Activated T-helper 17 cell treated with anti-CD3 and anti-CD28 coated beads, Interleukin-2, amount 50 U/mL, for 72 hours (primary cell): Measurements from ENCODE around the gene EREG. TPM values are rescaled to one million over a fixed set of nuclear protein-coding genes. Genes with fewer than 3 reads are reported as not detected.

Experiments
- ATAC-seq: fragments of 150-1000 bp; cut with Tn5 transposase; replicated peaks from 2 replicates; pipeline ENCODE4 v1.10.0; 2021; ENCODE audit warnings: mild to moderate bottlenecking, moderate library complexity
- H3K27ac Mint-ChIP-seq: one replicate; pipeline ENCODE4 v1.8.0; 2022; ENCODE audit warnings: mixed read lengths
- H3K27me3 Mint-ChIP-seq: one replicate; pipeline ENCODE4 v1.8.0; 2022; ENCODE audit warnings: mixed read lengths
- H3K36me3 Mint-ChIP-seq: one replicate; pipeline ENCODE4 v1.8.0; 2022; ENCODE audit warnings: low read depth, mild to moderate bottlenecking, mixed read lengths
- H3K4me1 Mint-ChIP-seq: one replicate; pipeline ENCODE4 v1.8.0; 2022; ENCODE audit warnings: mixed read lengths
- H3K4me3 Mint-ChIP-seq: one replicate; pipeline ENCODE4 v1.8.0; 2022; ENCODE audit warnings: mild to moderate bottlenecking, mixed read lengths
- H3K9me3 Mint-ChIP-seq: one replicate; pipeline ENCODE4 v1.8.0; 2022; ENCODE audit warnings: mixed read lengths
- total RNA-seq, 2 donors: library from RNA; stranded (reverse); gene quantifications; one replicate each; pipeline ENCODE4 v1.2.3, GENCODE V29; 2022

EREG gene
- total RNA-seq, 2 donors from 2014 or later: not detected

DNA sequence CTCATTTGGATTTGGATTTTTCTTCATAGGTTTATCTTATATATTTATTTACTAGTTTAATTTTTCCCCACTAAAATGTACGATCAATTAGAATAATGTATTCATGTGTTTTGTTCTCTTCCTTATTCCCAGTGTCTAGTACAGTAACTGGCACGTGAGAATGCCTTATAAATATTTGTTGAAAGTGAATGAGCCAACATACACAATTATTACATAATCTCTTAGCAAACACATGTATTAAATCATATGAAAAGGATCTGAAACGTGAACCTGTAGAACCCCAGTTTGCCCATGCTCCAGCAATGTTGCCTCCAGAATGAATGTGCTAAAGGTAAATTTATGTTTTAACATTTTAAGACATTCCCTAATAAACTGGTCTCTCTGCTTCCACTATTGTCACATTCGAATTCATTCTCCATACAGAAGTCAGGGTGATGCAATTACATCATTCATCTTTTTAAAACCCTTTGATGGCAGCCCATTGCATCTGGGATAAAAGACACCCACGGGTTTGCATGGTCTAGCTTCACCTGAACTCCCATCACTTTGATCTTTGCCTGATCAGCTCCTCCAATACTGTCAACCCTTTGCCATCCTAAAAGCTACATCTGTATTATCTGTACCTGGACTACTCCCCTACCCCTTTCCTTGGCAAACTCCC lies 49.3 kb downstream of the EREG start:
- peaks cover 18% of the 10 kb centered on the region for H3K27me3 Mint-ChIP-seq
- no peaks in the 10 kb centered on the region for H3K4me1 Mint-ChIP-seq
- no peak for ATAC-seq
- no peaks in the 10 kb centered on the region for H3K36me3 Mint-ChIP-seq
- no peak overlapping the region for H3K4me3 Mint-ChIP-seq
- H3K27ac Mint-ChIP-seq: no peak overlapping the region
- no peaks in the 10 kb centered on the region for H3K9me3 Mint-ChIP-seq

DNA sequence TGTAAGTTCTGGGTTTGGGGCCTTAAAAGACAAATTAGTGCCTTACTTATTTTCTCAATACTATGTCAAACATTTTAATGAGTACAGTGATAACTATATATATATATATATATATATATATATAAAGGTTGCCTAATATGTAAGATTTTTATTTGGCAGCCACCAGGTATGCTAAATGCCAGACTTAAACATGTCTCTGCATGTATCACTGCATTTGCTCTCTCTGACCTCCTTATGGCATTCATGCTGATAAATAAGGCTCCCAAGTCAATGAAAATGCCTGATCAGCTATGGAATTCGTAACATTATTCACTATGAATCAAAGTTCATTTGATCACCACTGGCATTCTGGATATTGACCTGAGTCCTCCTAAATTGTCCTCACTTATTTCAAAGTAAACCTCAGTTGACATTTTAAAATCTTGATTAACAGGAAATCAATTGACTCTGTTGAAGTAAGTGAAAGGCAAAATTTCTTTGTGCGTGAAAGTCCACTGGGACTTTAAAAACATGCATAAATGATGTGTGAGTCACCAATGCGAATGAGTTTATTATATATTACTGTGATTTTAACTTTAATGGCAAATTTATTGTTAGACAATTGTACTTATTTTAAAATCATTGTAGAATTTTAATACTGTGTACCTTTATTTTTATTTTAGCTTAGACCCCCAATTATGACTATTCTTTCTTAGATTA lies 50.8 kb downstream of the EREG start:
- no peaks in the 10 kb centered on the region for H3K4me1 Mint-ChIP-seq
- no peak for ATAC-seq
- H3K27ac Mint-ChIP-seq: no peak overlapping the region
- no peaks in the 10 kb centered on the region for H3K36me3 Mint-ChIP-seq
- peaks cover 18% of the 10 kb centered on the region for H3K27me3 Mint-ChIP-seq
- no peaks in the 10 kb centered on the region for H3K9me3 Mint-ChIP-seq
- H3K4me3 Mint-ChIP-seq: no peak overlapping the region

DNA sequence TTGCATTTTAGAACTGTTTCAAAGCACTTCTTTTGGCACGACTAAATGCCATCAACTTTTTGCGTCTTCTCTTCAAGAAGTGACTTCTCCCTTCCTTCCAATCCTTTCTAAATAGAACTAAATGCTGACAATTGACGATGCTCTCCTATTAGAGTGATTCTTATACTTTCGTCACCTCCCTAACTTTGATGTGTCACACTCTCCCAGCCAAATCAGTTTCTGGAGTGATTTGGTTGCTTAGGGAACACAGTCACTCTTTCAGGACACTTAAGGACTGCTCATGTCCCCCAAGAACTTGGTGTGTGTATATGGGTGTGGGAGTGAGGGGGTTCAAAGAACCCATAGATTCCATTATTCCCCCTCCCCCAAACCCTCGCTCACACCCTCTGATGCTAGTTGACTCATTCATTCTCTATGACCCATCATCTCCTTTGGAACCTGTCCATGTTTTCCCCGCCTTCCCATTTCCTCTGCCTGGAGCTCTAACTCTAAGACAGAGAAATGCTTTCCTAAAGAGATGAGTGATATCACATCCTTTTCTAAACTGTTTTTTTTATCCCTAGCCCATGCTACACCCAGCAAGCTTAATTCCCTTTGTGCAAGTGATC lies 53.2 kb downstream of the EREG start:
- H3K9me3 Mint-ChIP-seq: no peaks in the 10 kb centered on the region
- no peaks in the 10 kb centered on the region for H3K36me3 Mint-ChIP-seq
- H3K27me3 Mint-ChIP-seq: peaks cover 22% of the 10 kb centered on the region
- H3K27ac Mint-ChIP-seq: no peak overlapping the region
- H3K4me3 Mint-ChIP-seq: no peak overlapping the region
- H3K4me1 Mint-ChIP-seq: no peaks in the 10 kb centered on the region
- no peak for ATAC-seq

DNA sequence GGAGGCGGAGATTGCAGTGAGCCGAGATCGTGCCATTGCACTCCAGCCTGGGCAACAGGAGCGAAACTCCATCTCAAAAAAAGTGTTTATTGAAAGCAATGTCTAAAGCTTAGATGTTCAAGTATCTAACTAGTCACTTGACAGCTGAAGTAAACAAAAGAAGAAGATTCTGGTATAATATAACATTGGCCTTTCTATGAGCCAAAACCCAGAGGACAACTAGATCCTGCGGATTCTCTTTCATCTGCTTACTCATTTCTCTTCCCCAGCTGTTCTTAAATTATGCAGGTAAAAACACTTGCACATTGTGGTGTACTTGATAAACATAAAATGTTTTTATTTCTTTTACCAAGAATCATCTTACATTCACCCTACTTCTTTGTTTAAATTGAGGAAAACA lies 55.9 kb downstream of the EREG start:
- Mint-ChIP-seq H3K4me3 (no peak overlapping the region), H3K4me1 (no peaks in the 10 kb centered on the region), H3K36me3 (no peaks in the 10 kb centered on the region), H3K27ac (no peak overlapping the region), H3K27me3 (peaks cover 26% of the 10 kb centered on the region), H3K9me3 (no peaks in the 10 kb centered on the region)
- ATAC-seq: no peak

DNA sequence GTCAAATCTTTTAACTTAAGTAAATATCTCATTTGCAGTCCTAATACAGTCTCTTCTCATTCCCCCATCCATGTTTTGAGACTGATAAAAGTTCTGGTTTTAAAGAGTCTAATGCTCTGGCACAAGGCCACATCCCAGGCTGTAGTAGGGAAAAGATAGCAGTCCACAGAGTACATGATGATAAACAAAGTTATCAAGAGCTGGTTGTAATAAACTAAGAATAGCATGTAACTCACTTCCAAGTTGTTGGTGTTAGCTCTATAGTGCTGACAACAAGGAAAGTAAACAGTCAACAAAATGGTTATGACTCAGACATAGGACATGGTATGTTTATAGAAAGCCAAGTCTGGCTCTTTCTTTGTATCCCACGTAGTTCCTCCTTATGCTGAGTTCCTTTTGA lies 58.2 kb downstream of the EREG start:
- H3K27ac Mint-ChIP-seq: no peak overlapping the region
- H3K9me3 Mint-ChIP-seq: no peaks in the 10 kb centered on the region
- H3K4me3 Mint-ChIP-seq: no peak overlapping the region
- no peaks in the 10 kb centered on the region for H3K4me1 Mint-ChIP-seq
- H3K36me3 Mint-ChIP-seq: no peaks in the 10 kb centered on the region
- peaks cover 15% of the 10 kb centered on the region for H3K27me3 Mint-ChIP-seq
- no peak for ATAC-seq

DNA sequence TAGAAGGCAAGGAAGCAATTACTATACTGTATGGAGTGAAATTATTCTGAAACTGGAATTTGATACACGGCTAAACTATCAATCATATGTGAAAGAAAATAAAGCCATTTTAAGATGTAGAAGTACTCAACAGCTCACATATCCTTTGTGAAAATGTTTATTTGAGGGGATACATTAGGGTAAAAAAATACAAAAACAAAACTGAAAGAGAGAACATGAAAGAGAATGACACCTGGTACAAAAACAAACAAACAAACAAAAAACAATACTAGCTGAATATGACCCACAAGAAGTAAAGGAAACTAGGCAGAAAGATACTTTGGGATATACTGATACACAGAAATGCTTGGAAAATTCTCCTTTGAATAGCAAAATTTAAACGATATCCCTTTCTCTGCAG lies 59.2 kb downstream of the EREG start:
- H3K4me1 Mint-ChIP-seq: no peaks in the 10 kb centered on the region
- no peaks in the 10 kb centered on the region for H3K36me3 Mint-ChIP-seq
- H3K27me3 Mint-ChIP-seq: peaks cover 9% of the 10 kb centered on the region
- no peak overlapping the region for H3K4me3 Mint-ChIP-seq
- H3K9me3 Mint-ChIP-seq: no peaks in the 10 kb centered on the region
- no peak overlapping the region for H3K27ac Mint-ChIP-seq
- no peak for ATAC-seq

DNA sequence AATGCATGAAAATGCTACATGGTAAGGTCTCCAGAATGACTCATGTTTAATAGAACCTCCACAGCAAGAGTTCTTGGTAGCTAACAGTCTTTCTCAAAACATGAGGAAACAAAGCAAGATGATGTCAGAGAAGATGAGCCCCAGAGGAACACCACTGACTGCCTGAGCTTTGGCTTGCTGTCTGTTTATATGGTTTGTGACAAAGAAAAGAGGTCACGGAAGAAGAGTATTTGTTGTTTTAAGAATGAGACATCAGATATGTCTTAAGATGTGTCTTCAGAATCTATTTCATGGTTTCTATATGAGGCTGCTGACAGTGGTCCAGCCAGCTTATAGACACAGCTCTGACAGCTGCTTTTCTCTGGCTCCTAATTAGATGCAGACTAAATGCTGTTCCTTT lies 61.2 kb downstream of the EREG start:
- peak; percentile 76 for ATAC-seq
- H3K9me3 Mint-ChIP-seq: no peaks in the 10 kb centered on the region
- peaks cover 7% of the 10 kb centered on the region for H3K27me3 Mint-ChIP-seq
- no peak overlapping the region for H3K27ac Mint-ChIP-seq
- no peaks in the 10 kb centered on the region for H3K4me1 Mint-ChIP-seq
- H3K4me3 Mint-ChIP-seq: no peak overlapping the region
- no peaks in the 10 kb centered on the region for H3K36me3 Mint-ChIP-seq

DNA sequence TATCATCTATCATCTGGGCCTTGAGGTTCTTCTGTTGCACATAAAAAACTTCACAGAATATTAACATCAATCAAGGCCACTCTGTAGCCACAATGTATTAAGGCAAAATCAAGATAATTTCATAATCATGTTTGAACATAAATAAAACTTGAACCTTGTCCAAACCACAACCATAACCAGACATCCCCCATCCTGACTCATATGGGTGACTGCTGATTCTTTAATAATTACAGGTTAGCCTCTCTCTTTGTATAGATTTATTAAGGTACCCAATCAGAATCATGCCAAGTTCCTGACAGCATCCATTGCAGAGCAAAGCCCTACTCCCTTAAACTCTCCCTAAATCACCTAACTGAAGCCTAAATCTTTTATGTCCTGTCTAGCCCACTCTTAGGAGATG lies 63.3 kb downstream of the EREG start:
- no peak overlapping the region for H3K27ac Mint-ChIP-seq
- H3K36me3 Mint-ChIP-seq: no peaks in the 10 kb centered on the region
- no peak overlapping the region for H3K4me3 Mint-ChIP-seq
- ATAC-seq: no peak
- H3K4me1 Mint-ChIP-seq: no peaks in the 10 kb centered on the region
- peaks cover 6% of the 10 kb centered on the region for H3K27me3 Mint-ChIP-seq
- H3K9me3 Mint-ChIP-seq: no peaks in the 10 kb centered on the region

DNA sequence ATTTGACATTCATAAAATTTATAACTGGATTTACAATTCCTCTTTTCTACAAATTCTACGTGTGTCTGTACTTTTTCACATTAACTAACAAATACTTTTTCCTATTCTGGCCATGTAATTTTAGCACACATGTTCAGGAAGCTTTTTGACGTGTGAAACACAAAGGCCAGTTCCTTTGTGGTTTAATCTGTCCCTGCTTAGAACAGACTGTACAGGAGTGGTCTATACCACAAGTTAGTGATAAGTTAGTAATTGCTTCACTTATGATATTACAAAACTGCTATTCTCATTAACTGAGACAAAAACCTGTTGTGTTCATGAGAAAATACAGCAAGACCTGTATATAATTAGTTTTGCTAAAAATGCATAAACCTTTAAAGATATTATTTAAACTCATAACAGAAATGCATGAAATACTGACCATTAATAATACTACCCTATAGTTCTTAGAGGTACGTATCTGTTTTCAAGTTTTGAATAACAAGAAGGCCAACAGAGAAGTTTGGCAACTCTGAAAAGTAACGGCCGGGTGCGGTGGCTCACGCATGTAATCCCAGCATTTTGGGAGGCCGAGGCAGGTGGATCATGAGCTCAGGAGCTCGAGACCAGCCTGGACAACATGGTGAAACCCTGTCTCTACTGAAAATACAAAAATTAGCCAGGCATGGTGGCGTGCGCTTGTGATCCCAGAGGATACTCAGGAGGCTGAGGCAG lies 66.3 kb downstream of the EREG start:
- Mint-ChIP-seq H3K9me3 (no peaks in the 10 kb centered on the region), H3K27me3 (peaks cover 5% of the 10 kb centered on the region), H3K36me3 (no peaks in the 10 kb centered on the region), H3K4me1 (no peaks in the 10 kb centered on the region), H3K27ac (no peak overlapping the region), H3K4me3 (no peak overlapping the region)
- no peak for ATAC-seq

DNA sequence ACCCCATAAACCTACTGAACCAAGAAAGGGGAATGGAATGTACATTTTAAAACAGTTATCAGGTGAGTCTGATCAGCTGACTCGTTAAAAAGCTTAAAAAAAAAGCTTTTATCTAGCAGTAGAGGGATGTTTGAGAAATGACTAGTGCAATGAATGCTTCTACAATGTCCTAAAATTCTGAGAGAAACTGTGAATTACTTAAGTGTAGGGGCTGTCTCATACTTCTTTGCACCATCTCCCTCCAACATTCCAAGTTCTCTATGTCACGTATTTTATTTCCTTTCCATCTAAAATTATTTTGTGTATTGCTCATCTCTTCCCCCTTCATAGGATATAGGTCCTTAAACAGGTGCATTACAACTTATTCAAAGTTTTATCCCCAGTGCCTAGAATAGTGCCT lies 68.1 kb downstream of the EREG start:
- no peaks in the 10 kb centered on the region for H3K4me1 Mint-ChIP-seq
- H3K27ac Mint-ChIP-seq: no peak overlapping the region
- ATAC-seq: no peak
- H3K4me3 Mint-ChIP-seq: no peak overlapping the region
- H3K36me3 Mint-ChIP-seq: no peaks in the 10 kb centered on the region
- H3K27me3 Mint-ChIP-seq: peaks cover 5% of the 10 kb centered on the region
- no peaks in the 10 kb centered on the region for H3K9me3 Mint-ChIP-seq

DNA sequence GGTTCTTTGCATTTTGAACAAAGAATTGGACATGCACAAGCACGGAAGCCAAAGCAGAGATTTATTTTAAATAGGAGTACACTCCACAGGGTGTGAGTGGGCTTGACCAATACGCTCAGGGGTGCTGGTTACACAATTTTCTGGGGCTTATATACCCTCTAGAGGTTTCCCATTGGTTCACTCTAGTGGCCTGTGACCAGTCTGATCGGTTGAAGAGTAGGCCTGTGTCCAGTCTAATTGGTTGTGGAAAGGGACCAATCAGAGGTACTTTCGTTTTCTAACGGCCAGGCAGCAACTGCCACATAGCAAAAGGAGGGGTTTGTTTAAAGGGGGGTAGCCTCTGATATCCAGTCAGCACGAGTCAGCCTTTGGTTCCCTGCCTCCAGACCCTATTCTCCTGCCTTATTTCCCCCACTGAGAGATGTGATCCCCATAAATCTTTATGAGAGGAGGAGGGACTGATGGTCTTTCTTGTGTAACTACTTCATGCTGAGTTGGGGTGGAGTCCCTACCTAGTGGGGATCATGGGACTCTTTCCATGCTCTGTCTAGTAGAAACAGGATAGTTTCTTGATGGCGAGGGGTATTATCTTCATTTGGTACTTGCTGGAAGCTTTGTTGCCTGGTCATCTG lies 68.7 kb downstream of the EREG start:
- Mint-ChIP-seq H3K9me3 (no peaks in the 10 kb centered on the region), H3K4me3 (no peak overlapping the region), H3K4me1 (no peaks in the 10 kb centered on the region), H3K27me3 (peaks cover 5% of the 10 kb centered on the region), H3K36me3 (no peaks in the 10 kb centered on the region), H3K27ac (no peak overlapping the region)
- ATAC-seq: no peak

DNA sequence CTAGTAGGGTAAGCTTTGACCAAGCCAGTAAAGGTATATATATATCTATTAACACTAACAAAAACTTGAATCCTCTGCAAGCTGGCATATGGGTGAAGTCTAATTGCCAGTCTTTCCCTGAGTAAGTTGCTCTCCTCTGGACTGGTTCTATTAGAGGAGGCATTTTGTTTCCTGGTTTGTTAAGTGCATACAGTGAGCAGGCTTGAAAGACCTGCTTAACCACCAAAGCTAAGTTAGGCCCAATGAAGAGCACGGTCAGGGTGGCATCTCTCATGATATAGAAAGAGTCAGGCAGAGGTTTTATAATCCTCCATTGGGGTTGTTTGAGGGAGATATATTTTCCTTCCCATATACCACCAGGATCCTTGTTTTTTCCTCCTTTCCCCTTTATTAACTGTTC lies 70.4 kb downstream of the EREG start:
- no peaks in the 10 kb centered on the region for H3K36me3 Mint-ChIP-seq
- no peak for ATAC-seq

DNA sequence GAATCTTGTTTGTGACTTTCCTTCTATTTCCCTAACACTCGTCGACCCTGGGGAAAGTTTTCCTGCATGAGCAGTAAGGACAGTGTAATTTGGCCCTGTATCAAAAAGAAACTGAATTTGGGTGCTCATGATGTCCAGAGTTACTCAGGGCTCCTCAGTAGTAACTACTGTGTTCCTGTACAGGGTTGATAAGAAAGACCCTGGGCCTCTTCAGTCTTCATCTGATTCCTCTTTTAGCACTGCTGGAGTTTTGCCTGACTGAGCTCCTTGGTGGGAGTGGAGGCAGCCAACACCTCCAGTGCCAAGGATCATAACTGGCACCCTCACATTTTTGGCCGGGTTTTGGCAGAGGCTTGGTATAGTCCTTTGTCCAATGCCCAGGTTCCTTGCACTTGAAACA lies 72.9 kb downstream of the EREG start:
- Mint-ChIP-seq H3K4me1 (no peaks in the 10 kb centered on the region), H3K36me3 (no peaks in the 10 kb centered on the region)

More for the DNA sequence above, 70.4 kb downstream of the EREG start:
- Mint-ChIP-seq H3K27me3 (peaks cover 5% of the 10 kb centered on the region), H3K4me3 (no peak overlapping the region), H3K4me1 (no peaks in the 10 kb centered on the region), H3K9me3 (no peaks in the 10 kb centered on the region), H3K27ac (no peak overlapping the region)

More for the DNA sequence above, 72.9 kb downstream of the EREG start:
- H3K9me3 Mint-ChIP-seq: no peaks in the 10 kb centered on the region
- no peak overlapping the region for H3K27ac Mint-ChIP-seq
- no peak for ATAC-seq
- no peak overlapping the region for H3K4me3 Mint-ChIP-seq
- peaks cover 5% of the 10 kb centered on the region for H3K27me3 Mint-ChIP-seq
